ENCODE results near the gene BCAM. TPM values are rescaled to one million over a fixed set of nuclear protein-coding genes. Genes with fewer than 3 reads are reported as not detected.
"Not testable (repeated sequence)": the region's sequence is repeated elsewhere in the genome, so short reads cannot be mapped to it uniquely, and the experiment has no call there.

BCAM gene
- total RNA-seq (2014; rRNA removed; shearing (Covaris generic)) = 23.9 and 24.2 TPM in 2 replicates

- H3K36me3 ChIP-seq (replicated peaks; ENCODE audit: control insufficient read depth, insufficient read depth, low read length) = peaks cover 3% of the 10 kb centered on the region
- DNase-seq = peak; percentile 99
- peaks cover 17% of the 10 kb centered on the region for H3K27me3 ChIP-seq (ENCODE audit: control insufficient read depth, insufficient read depth, low read length)
- H3K4me3 ChIP-seq (ENCODE audit: insufficient read depth, low read depth, low read length) = peak within 1 kb of the TSS; percentile 62
Measured at GRCh38 chr19:44808463-44809371, at the start of gene BCAM. TSS of gene BCAM (plus strand) at chr19:44809103. CDS start at chr19:44809125, 22 bp downstream.

DNA sequence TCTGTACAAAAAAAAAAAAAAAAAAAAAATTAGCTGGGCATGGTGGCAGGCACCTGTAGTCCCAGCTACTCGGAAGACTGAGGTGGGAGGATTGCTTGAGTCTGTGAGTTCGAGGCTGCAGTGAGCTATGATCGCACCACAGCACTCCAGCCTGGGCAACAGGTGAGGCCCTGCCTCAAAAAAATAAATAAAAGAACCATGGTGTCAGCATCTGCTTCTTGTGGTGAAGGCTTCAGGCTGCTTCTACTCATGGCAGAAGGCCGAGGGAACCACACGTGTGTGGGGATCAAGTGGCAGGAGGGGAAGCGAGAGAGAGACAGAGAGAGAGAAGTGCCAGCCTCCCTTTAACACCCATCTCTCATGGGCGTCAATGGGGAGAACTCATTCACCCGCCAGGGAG is 46.9 kb upstream of the BCAM start:
- H3K36me3 ChIP-seq (replicated peaks; ENCODE audit: control insufficient read depth, insufficient read depth, low read length) = no peaks in the 10 kb centered on the region
- H3K27me3 ChIP-seq (ENCODE audit: control insufficient read depth, insufficient read depth, low read length) = peaks cover 11% of the 10 kb centered on the region
- H3K4me3 ChIP-seq (ENCODE audit: insufficient read depth, low read depth, low read length) = no peak overlapping the region
- no peak for DNase-seq

DNA sequence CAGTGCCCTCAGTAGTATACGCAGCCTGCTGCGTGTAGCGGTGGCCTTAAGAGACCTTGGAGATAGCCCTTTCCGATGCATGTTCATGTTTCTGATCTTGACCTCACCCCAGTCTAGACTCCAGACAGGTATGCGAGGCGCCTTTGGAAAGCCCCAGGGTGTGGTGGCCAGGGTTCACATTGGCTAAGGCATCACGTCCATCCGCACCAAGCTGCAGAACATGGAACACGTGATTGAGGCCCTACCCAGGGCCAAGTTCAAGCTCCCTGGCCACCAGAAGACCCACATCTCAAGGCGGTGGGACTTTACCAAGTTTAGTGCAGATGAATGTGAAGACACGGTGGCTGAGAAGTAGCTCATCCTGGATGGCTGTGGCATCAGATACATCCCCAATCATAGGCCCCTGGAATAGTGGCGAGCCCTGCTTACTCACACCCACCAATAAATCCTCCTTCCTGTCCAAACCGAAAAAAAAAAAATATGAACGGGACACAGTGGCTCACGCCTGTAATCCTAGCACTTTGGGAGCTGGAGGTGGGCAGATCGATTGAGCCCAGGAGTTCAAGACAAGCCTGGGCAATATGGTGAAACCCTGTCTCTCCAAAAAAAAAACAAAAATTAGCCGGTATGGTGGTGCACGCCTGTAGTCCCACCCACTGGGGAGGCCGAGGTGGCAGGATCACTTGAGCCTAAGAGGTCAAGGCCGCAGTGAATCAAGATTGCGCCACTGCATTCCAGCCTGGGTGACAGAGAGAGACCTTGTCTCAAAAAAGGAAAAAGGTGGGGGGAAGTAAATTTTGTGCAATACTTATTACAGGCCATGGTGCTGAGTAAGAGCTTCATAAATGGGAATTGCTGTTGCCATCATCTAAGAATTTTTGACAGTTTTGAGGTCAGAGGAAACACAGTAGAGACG is 43.6 kb upstream of the BCAM start:
- H3K27me3 ChIP-seq (ENCODE audit: control insufficient read depth, insufficient read depth, low read length) = no peaks in the 10 kb centered on the region
- no peaks in the 10 kb centered on the region for H3K36me3 ChIP-seq (replicated peaks; ENCODE audit: control insufficient read depth, insufficient read depth, low read length)
- no peak for DNase-seq
- H3K4me3 ChIP-seq (ENCODE audit: insufficient read depth, low read depth, low read length) = no peak overlapping the region

GRCh38 chr19:44765949-44766335 is 43.0 kb upstream of the BCAM start:
- DNase-seq = no peak

DNA sequence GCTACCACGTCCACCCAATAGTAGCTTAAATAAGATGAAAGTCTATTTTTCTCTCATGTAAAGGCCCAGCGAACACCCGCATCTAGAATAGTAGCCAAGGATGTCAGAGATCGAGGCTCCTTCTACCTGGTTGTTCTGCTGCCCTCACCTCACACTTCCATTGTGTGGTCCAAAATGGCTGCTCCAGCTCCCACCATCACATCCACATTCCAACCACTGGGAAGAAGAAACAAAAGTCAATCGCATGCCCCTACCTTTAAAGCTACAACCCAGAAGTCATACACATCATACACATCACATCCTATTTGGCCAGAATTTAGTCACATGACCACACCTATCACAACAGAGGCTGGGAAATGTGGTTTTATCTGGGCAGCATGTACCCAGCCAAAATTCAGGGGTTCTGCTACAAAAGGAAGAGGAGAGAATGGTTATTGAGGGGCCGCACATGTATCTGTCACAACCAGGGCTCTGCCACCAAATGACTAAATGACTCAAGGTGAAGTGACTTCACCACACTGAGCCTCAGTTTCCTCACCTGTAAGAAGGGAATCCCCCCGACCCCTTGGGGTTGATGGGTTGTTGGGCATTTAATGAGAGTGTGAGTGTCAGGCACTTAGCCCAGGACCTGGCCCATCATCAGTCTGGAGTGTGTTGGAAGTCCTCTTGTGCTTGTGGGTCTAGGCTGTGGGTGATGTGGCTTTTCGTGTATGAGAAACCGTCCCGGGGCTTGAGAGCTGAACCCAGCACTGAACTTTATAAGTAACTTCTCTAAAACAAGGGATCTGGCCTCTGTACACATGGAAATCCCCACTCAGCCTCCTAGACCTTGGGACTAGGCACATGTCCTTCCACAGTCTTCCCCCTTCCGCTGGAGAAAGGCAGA is 41.4 kb upstream of the BCAM start:
- Histone ChIP-seq H3K4me3 (ENCODE audit: insufficient read depth, low read depth, low read length) (no peak overlapping the region), H3K36me3 (replicated peaks; ENCODE audit: control insufficient read depth, insufficient read depth, low read length) (no peaks in the 10 kb centered on the region), H3K27me3 (ENCODE audit: control insufficient read depth, insufficient read depth, low read length) (no peaks in the 10 kb centered on the region)
- no peak for DNase-seq

More at GRCh38 chr19:44765949-44766335, 43.0 kb upstream of the BCAM start:
- Histone ChIP-seq H3K4me3 (ENCODE audit: insufficient read depth, low read depth, low read length) (no peak overlapping the region), H3K27me3 (ENCODE audit: control insufficient read depth, insufficient read depth, low read length) (no peaks in the 10 kb centered on the region), H3K36me3 (replicated peaks; ENCODE audit: control insufficient read depth, insufficient read depth, low read length) (no peaks in the 10 kb centered on the region)

GRCh38 chr19:44770550-44771257 is 38.2 kb upstream of the BCAM start:
- Histone ChIP-seq H3K4me3 (ENCODE audit: insufficient read depth, low read depth, low read length) (no peak overlapping the region), H3K27me3 (ENCODE audit: control insufficient read depth, insufficient read depth, low read length) (no peaks in the 10 kb centered on the region), H3K36me3 (replicated peaks; ENCODE audit: control insufficient read depth, insufficient read depth, low read length) (no peaks in the 10 kb centered on the region)
- peak; percentile 99 for DNase-seq

GRCh38 chr19:44772144-44772543 is 36.8 kb upstream of the BCAM start:
- H3K4me3 ChIP-seq (ENCODE audit: insufficient read depth, low read depth, low read length); H3K36me3 ChIP-seq (replicated peaks; ENCODE audit: control insufficient read depth, insufficient read depth, low read length); H3K27me3 ChIP-seq (ENCODE audit: control insufficient read depth, insufficient read depth, low read length); DNase-seq: not testable (repeated sequence)

DNA sequence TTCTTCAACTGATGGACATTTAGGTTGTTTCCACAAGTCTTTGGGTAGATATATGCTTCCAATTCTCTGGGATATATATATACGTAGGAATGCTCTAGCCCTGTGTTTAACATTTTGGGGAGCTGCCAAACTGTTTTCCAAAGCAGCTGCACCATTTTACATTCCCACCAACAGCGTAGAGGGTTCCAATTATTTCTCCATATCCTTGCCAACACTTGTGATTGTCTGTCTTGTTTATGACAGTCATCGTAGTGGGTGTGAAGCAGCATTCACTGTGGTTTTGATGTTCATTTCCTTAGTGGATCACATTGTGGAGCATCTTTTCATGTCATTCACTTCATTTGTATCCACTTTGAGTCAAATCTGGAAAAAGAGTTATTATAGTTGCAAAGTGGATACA is 35.9 kb upstream of the BCAM start:
- no peak for DNase-seq
- H3K36me3 ChIP-seq (replicated peaks; ENCODE audit: control insufficient read depth, insufficient read depth, low read length) = no peaks in the 10 kb centered on the region
- H3K27me3 ChIP-seq (ENCODE audit: control insufficient read depth, insufficient read depth, low read length) = no peaks in the 10 kb centered on the region
- no peak overlapping the region for H3K4me3 ChIP-seq (ENCODE audit: insufficient read depth, low read depth, low read length)

DNA sequence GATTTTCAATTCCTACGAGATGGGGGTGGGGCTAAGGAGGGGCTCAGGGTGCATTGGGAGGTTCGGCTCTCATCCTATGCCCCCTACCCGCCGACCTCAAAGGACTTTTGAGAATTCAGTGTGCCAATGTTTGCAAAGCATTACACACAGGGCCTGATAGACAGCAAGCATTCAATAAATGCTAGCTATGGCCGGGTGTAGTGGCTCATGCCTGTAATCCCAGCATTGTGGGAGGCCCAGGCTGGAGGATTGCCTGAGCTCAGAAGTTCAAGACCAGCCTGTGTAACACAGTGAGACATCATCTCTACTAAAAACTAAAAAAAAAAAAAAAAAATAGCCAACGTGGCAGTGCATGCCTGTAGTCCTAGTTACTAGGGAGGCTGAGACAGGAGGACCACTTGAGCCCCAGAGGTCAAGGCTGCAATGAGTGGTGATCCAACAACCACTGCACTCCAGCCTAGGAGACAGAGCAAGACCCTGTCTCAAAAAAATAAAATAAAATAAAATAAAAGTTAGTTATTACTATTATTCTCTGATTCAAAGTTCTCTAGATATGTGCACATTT is 33.1 kb upstream of the BCAM start:
- Histone ChIP-seq H3K36me3 (replicated peaks; ENCODE audit: control insufficient read depth, insufficient read depth, low read length) (no peaks in the 10 kb centered on the region; the same call in 1 of the 2 replicates), H3K27me3 (ENCODE audit: control insufficient read depth, insufficient read depth, low read length) (no peaks in the 10 kb centered on the region), H3K4me3 (ENCODE audit: insufficient read depth, low read depth, low read length) (no peak overlapping the region)
- DNase-seq = no peak

- Histone ChIP-seq H3K36me3 (replicated peaks; ENCODE audit: control insufficient read depth, insufficient read depth, low read length) (no peaks in the 10 kb centered on the region; the same call in 1 of the 2 replicates), H3K27me3 (ENCODE audit: control insufficient read depth, insufficient read depth, low read length) (no peaks in the 10 kb centered on the region), H3K4me3 (ENCODE audit: insufficient read depth, low read depth, low read length) (no peak overlapping the region)
- peak; percentile 53 for DNase-seq
Measured at GRCh38 chr19:44776402-44777096, 32.4 kb upstream of the BCAM start.

DNA sequence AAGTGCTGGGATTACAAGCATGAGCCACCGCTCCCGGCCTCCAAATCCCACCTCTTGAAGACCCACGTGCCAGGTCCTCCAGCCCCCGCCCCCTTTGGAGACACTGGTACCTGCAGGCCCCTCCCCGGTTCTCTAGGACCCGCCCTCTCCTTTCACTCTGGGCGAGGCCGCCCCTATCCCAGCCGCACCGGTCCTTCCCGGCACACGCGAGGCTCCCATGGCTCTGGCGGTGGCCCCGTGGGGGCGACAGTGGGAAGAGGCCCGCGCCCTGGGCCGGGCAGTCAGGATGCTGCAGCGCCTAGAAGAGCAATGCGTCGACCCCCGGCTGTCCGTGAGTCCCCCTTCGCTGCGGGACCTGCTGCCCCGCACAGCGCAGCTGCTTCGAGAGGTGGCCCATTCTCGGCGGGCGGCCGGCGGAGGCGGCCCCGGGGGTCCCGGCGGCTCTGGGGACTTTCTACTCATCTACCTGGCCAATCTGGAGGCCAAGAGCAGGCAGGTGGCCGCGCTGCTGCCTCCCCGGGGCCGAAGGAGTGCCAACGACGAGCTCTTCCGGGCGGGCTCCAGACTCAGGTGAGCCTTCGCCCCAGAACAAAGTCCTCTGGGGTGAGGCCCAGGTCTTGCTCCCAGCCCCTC is 31.1 kb upstream of the BCAM start, which contains the start of gene CBLC:
Gene CBLC (plus strand): TSS at position 176 of the 633 bp plus-strand sequence. CDS start 42 bp downstream, at position 218.
- H3K27me3 ChIP-seq (ENCODE audit: control insufficient read depth, insufficient read depth, low read length) = no peaks in the 10 kb centered on the region
- H3K4me3 ChIP-seq (ENCODE audit: insufficient read depth, low read depth, low read length) = peak within 1 kb of the TSS; percentile 78
- peak; percentile 99 for DNase-seq
- H3K36me3 ChIP-seq (replicated peaks; ENCODE audit: control insufficient read depth, insufficient read depth, low read length) = no peaks in the 10 kb centered on the region; the same call in 1 of the 2 replicates

DNA sequence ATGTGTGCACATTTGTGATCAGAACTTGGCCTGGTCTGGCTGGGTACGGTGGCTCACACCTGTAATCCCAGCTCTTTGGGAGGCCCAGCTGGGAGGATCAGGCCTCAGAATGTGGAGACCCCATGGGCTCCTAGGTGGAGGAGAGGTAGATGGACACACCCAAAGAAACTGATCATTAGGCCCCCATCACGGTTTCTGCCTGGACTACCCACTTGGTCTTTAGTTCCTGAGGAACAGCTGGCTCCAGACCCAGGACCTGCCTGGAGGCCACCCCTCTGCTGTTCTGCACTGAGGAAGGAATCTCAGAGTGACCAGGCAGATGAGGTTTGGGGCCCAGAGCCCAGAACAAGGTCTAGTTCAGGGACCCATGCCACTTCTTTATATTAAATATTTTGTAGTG is 29.8 kb upstream of the BCAM start:
- Histone ChIP-seq H3K36me3 (replicated peaks; ENCODE audit: control insufficient read depth, insufficient read depth, low read length) (no peaks in the 10 kb centered on the region; the same call in 1 of the 2 replicates), H3K4me3 (ENCODE audit: insufficient read depth, low read depth, low read length) (no peak overlapping the region), H3K27me3 (ENCODE audit: control insufficient read depth, insufficient read depth, low read length) (no peaks in the 10 kb centered on the region)
- DNase-seq = no peak
